Measurements from ENCODE around the gene DGKQ. TPM values are rescaled to one million over a fixed set of nuclear protein-coding genes. Genes with fewer than 3 reads are reported as not detected.
A peak's percentile ranks its signal among the peaks of the same experiment; 100 is the strongest.

The DGKQ gene
- total RNA-seq, 1 donor from 2014 or later, result 26.2 TPM

DNA sequence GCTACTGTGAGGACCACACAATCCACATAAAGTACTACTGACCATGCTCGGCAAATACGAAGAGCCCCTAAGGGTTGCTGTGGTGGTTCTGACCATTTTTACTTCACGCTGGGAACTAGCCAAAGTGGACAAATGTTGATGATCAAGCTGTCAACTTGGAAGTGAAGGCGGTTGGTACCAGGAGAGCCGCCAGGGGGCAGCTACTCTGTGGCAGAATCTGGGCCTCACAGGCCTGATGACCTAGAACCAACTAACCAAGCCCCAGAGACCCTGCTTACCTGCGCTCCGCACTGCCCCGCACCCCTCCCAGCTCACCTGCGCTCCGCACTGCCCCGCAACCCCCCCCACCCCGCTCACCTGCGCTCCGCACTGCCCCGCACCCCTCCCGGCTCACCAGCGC lies 46.8 kb downstream of the DGKQ start:
- Mint-ChIP-seq H3K36me3 (ENCODE audit: unreplicated experiment) (no peaks in the 10 kb centered on the region), H3K27me3 (ENCODE audit: unreplicated experiment) (peaks cover 7% of the 10 kb centered on the region), H3K27ac (ENCODE audit: unreplicated experiment) (peak overlapping the region; percentile 69), H3K4me1 (ENCODE audit: low read depth, unreplicated experiment) (peaks cover 33% of the 10 kb centered on the region), H3K9me3 (ENCODE audit: unreplicated experiment) (peaks cover 11% of the 10 kb centered on the region), H3K4me3 (ENCODE audit: unreplicated experiment) (peak overlapping the region; percentile 73)
- TF ChIP-seq, protein P1, sequence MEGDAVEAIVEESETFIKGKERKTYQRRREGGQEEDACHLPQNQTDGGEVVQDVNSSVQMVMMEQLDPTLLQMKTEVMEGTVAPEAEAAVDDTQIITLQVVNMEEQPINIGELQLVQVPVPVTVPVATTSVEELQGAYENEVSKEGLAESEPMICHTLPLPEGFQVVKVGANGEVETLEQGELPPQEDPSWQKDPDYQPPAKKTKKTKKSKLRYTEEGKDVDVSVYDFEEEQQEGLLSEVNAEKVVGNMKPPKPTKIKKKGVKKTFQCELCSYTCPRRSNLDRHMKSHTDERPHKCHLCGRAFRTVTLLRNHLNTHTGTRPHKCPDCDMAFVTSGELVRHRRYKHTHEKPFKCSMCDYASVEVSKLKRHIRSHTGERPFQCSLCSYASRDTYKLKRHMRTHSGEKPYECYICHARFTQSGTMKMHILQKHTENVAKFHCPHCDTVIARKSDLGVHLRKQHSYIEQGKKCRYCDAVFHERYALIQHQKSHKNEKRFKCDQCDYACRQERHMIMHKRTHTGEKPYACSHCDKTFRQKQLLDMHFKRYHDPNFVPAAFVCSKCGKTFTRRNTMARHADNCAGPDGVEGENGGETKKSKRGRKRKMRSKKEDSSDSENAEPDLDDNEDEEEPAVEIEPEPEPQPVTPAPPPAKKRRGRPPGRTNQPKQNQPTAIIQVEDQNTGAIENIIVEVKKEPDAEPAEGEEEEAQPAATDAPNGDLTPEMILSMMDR (IDR thresholded peaks at IDR 0.05; ENCODE audit: partially characterized antibody, unreplicated experiment), result peak; percentile 50
- peak; percentile 70 for DNase-seq

GRCh38 chr4:925771-926500 lies 47.4 kb downstream of the DGKQ start:
- TF ChIP-seq, protein P1 (IDR thresholded peaks at IDR 0.05; ENCODE audit: partially characterized antibody, unreplicated experiment), result no peak
- H3K9me3 Mint-ChIP-seq (ENCODE audit: unreplicated experiment), result peaks cover 10% of the 10 kb centered on the region
- peaks cover 31% of the 10 kb centered on the region for H3K4me1 Mint-ChIP-seq (ENCODE audit: low read depth, unreplicated experiment)
- peaks cover 4% of the 10 kb centered on the region for H3K27me3 Mint-ChIP-seq (ENCODE audit: unreplicated experiment)
- peak overlapping the region; percentile 75 for H3K27ac Mint-ChIP-seq (ENCODE audit: unreplicated experiment)
- DNase-seq, result no peak
- H3K4me3 Mint-ChIP-seq (ENCODE audit: unreplicated experiment), result peak overlapping the region; percentile 73
- H3K36me3 Mint-ChIP-seq (ENCODE audit: unreplicated experiment), result no peaks in the 10 kb centered on the region

GRCh38 chr4:925171-925570 lies 48.2 kb downstream of the DGKQ start:
- H3K27ac Mint-ChIP-seq (ENCODE audit: unreplicated experiment), result peak overlapping the region; percentile 75
- peaks cover 4% of the 10 kb centered on the region for H3K27me3 Mint-ChIP-seq (ENCODE audit: unreplicated experiment)
- TF ChIP-seq, protein P1 (IDR thresholded peaks at IDR 0.05; ENCODE audit: partially characterized antibody, unreplicated experiment), result no peak
- no peak for DNase-seq
- peak overlapping the region; percentile 26 for H3K4me3 Mint-ChIP-seq (ENCODE audit: unreplicated experiment)
- H3K36me3 Mint-ChIP-seq (ENCODE audit: unreplicated experiment), result no peaks in the 10 kb centered on the region
- peaks cover 8% of the 10 kb centered on the region for H3K9me3 Mint-ChIP-seq (ENCODE audit: unreplicated experiment)
- peaks cover 24% of the 10 kb centered on the region for H3K4me1 Mint-ChIP-seq (ENCODE audit: low read depth, unreplicated experiment)

- Mint-ChIP-seq H3K4me1 (ENCODE audit: low read depth, unreplicated experiment) (peaks cover 23% of the 10 kb centered on the region), H3K27me3 (ENCODE audit: unreplicated experiment) (peaks cover 4% of the 10 kb centered on the region), H3K4me3 (ENCODE audit: unreplicated experiment) (peak overlapping the region; percentile 74), H3K36me3 (ENCODE audit: unreplicated experiment) (peaks cover 3% of the 10 kb centered on the region), H3K27ac (ENCODE audit: unreplicated experiment) (peak overlapping the region; percentile 75), H3K9me3 (ENCODE audit: unreplicated experiment) (peaks cover 8% of the 10 kb centered on the region)
- TF ChIP-seq, protein P1 (IDR thresholded peaks at IDR 0.05; ENCODE audit: partially characterized antibody, unreplicated experiment), result no peak
- peak; percentile 71 for DNase-seq
Observed at GRCh38 chr4:924107-925096, 49.0 kb downstream of the DGKQ start.

All from glutamatergic neuron (in vitro differentiated cells).